OCI-LY1 (cell line): Measurements from ENCODE around the gene CDC42BPB.

Experiments used
- H2AFZ ChIP-seq: fragments of 200-600 bp; sonication (generic), shearing (Covaris generic); 2 replicates; pipeline ENCODE4 v1.6.0; 2014; ENCODE audit warnings: antibody characterized with exemption, mild to moderate bottlenecking, low read length
- H3F3A ChIP-seq: fragments of 200-600 bp; sonication (generic), shearing (Covaris generic); 2 replicates; pipeline ENCODE4 v1.6.0; 2014; ENCODE audit warnings: mild to moderate bottlenecking, antibody characterized with exemption, low read length, moderate library complexity; ENCODE audit not compliant: insufficient read depth
- H3K27ac ChIP-seq: fragments of 200-600 bp; sonication (generic); 2 replicates; pipeline ENCODE4 v1.5.1; 2014; ENCODE audit warnings: low read length, mixed run types, mild to moderate bottlenecking, low read depth; ENCODE audit not compliant: poor library complexity, severe bottlenecking
- H3K27me3 ChIP-seq: fragments of 200-600 bp; sonication (generic); 2 replicates; pipeline ENCODE4 v1.6.0; 2014; ENCODE audit warnings: antibody characterized with exemption, mild to moderate bottlenecking, low read length, moderate library complexity; ENCODE audit not compliant: insufficient read depth
- H3K36me3 ChIP-seq: fragments of 200-600 bp; sonication (generic); 2 replicates; pipeline ENCODE4 v1.6.1; 2014; ENCODE audit warnings: mild to moderate bottlenecking, antibody characterized with exemption, low read length, moderate library complexity, mixed read lengths; ENCODE audit not compliant: insufficient read depth
- H3K4me1 ChIP-seq: fragments of 200-600 bp; sonication (generic); 2 replicates; pipeline ENCODE4 v1.5.1; 2014; ENCODE audit warnings: mild to moderate bottlenecking, low read length, moderate library complexity; ENCODE audit not compliant: insufficient read depth, severe bottlenecking
- H3K4me2 ChIP-seq: fragments of 200-600 bp; sonication (generic), shearing (Covaris generic); 2 replicates; pipeline ENCODE4 v1.6.1; 2014; ENCODE audit warnings: low read length
- H3K4me3 ChIP-seq: fragments of 200-600 bp; sonication (generic); 2 replicates; pipeline ENCODE4 v1.5.1; 2014; ENCODE audit warnings: low read length, low read depth, mild to moderate bottlenecking, mixed read lengths; ENCODE audit not compliant: poor library complexity, severe bottlenecking
- H3K79me2 ChIP-seq: fragments of 200-600 bp; shearing (Covaris generic); 2 replicates; pipeline ENCODE4 v1.6.1; 2016; ENCODE audit warnings: mixed run types, low read length, mixed read lengths; ENCODE audit not compliant: insufficient read depth
- H3K9ac ChIP-seq: fragments of 200-600 bp; sonication (generic), shearing (Covaris generic); 2 replicates; pipeline ENCODE4 v1.6.1; 2014; ENCODE audit warnings: mild to moderate bottlenecking, low read length, mixed read lengths
- H3K9me2 ChIP-seq: fragments of 200-600 bp; sonication (generic), shearing (Covaris generic); 2 replicates; pipeline ENCODE4 v1.6.1; 2014; ENCODE audit warnings: low read depth, mild to moderate bottlenecking, low read length, mixed read lengths
- H3K9me3 ChIP-seq: fragments of 200-600 bp; shearing (Covaris generic); 2 replicates; pipeline ENCODE4 v1.6.1; 2014; ENCODE audit warnings: low read length, mixed read lengths
- H4K20me1 ChIP-seq: fragments of 200-600 bp; sonication (generic), shearing (Covaris generic); 2 replicates; pipeline ENCODE4 v1.6.0; 2016; ENCODE audit warnings: mild to moderate bottlenecking, low read length; ENCODE audit not compliant: insufficient read depth
- EZH2 ChIP-seq: fragments of 200-600 bp; sonication (generic), shearing (Covaris generic); IDR thresholded peaks from 2 replicates; pipeline ENCODE4 v1.8.0; 2017; ENCODE audit warnings: borderline replicate concordance, mixed run types, mild to moderate bottlenecking, antibody characterized with exemption, low read length, moderate library complexity, mixed read lengths
- TF ChIP-seq, protein P1 (sequence below): fragments of 200-600 bp; sonication (generic), shearing (Covaris generic); IDR thresholded peaks from 2 replicates; pipeline ENCODE4 v1.5.1; 2017; ENCODE audit warnings: mild to moderate bottlenecking, antibody characterized with exemption, low read length, moderate library complexity, mixed read lengths

The CDC42BPB gene

GRCh38 chr14:102975662-102976061, 81.7 kb downstream of the CDC42BPB start:
- Histone ChIP-seq H3K4me1 (peaks cover 51% of the 10 kb centered on the region), H4K20me1 (no peaks in the 10 kb centered on the region), H3K27ac (no peak overlapping the region), H2AFZ (no peak overlapping the region), H3K27me3 (no peaks in the 10 kb centered on the region), H3K36me3 (no peaks in the 10 kb centered on the region), H3K9me3 (no peaks in the 10 kb centered on the region), H3F3A (no peaks in the 10 kb centered on the region), H3K4me2 (peak overlapping the region; percentile 2; the same call in 1 of the 2 replicates), H3K4me3 (no peak overlapping the region), H3K9ac (no peak overlapping the region), H3K79me2 (no peaks in the 10 kb centered on the region), H3K9me2 (no peaks in the 10 kb centered on the region)
- TF ChIP-seq EZH2 = no peak
- TF ChIP-seq, protein P1, sequence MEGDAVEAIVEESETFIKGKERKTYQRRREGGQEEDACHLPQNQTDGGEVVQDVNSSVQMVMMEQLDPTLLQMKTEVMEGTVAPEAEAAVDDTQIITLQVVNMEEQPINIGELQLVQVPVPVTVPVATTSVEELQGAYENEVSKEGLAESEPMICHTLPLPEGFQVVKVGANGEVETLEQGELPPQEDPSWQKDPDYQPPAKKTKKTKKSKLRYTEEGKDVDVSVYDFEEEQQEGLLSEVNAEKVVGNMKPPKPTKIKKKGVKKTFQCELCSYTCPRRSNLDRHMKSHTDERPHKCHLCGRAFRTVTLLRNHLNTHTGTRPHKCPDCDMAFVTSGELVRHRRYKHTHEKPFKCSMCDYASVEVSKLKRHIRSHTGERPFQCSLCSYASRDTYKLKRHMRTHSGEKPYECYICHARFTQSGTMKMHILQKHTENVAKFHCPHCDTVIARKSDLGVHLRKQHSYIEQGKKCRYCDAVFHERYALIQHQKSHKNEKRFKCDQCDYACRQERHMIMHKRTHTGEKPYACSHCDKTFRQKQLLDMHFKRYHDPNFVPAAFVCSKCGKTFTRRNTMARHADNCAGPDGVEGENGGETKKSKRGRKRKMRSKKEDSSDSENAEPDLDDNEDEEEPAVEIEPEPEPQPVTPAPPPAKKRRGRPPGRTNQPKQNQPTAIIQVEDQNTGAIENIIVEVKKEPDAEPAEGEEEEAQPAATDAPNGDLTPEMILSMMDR = peak; percentile 85

DNA sequence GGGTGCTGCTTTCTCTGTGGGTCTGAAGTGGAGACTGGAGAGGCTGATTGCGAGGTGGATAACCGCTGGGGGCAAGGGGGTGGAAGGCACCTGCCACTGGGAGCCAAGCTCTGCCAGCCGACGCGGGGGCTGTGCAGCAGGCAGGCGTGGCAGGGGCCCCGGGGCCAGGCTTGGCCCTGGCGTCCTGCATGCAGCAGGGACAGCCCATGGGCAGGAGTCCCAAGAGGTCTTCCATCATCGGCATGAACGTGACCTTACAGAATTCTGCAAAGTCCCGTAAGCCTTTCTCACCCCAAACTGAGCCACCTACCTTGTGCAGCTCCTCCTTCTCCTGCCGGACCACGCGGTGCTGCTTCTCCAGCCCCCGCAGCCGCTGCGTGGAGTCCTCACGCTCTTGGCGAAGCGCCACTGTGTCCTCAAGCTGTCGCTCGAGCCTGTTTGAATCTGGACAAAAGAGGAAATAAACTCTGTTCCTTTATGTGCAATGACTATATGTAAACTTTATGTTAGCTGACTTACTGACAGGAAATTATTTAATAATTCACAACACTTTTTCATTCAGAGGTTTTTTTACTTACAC, 83.6 kb downstream of the CDC42BPB start:
- Histone ChIP-seq H3K4me1 (peaks cover 54% of the 10 kb centered on the region), H3K9me2 (no peaks in the 10 kb centered on the region), H3F3A (no peaks in the 10 kb centered on the region), H4K20me1 (no peaks in the 10 kb centered on the region), H3K27me3 (no peaks in the 10 kb centered on the region), H3K9ac (peak overlapping the region; percentile 43; the same call in 1 of the 2 replicates), H3K4me2 (peak overlapping the region; percentile 48), H3K9me3 (no peaks in the 10 kb centered on the region), H3K4me3 (peak overlapping the region; percentile 33), H3K79me2 (no peaks in the 10 kb centered on the region), H3K27ac (peak overlapping the region; percentile 75), H2AFZ (no peak overlapping the region), H3K36me3 (no peaks in the 10 kb centered on the region)
- TF ChIP-seq, protein P1 = no peak
- TF ChIP-seq EZH2 = no peak

- Histone ChIP-seq H3K27ac (peak overlapping the region; percentile 75), H3K9ac (no peak overlapping the region), H3K9me2 (no peaks in the 10 kb centered on the region), H3K79me2 (no peaks in the 10 kb centered on the region), H3K9me3 (no peaks in the 10 kb centered on the region), H3K4me3 (no peak overlapping the region), H3K27me3 (no peaks in the 10 kb centered on the region), H2AFZ (no peak overlapping the region), H3K4me1 (peaks cover 54% of the 10 kb centered on the region), H3K36me3 (0 out of 2 replicates have a peak, but pooled peaks cover 4% of the 10 kb centered on the region), H3K4me2 (peak overlapping the region; percentile 30; the same call in 1 of the 2 replicates), H3F3A (no peaks in the 10 kb centered on the region), H4K20me1 (no peaks in the 10 kb centered on the region)
- TF ChIP-seq EZH2 = no peak
- TF ChIP-seq, protein P1 = no peak
These were observed 85.3 kb downstream of the CDC42BPB start for GRCh38 chr14:102971836-102972606.
